Esophagus muscularis mucosa (tissue), 4 donors: ENCODE results near the gene MRPL28.

Experiments
- EP300 ChIP-seq: sonication (generic); formaldehyde crosslinking; IDR thresholded peaks from one replicate; pipeline ENCODE4 v1.6.1; 2017; ENCODE audit warnings: antibody characterized with exemption
- POLR2A ChIP-seq: fragments of 450-650 bp; IDR thresholded peaks from one replicate; pipeline ENCODE4 v1.6.1; 2017; ENCODE audit warnings: antibody characterized with exemption, moderate library complexity, mild to moderate bottlenecking, low read depth
- TF ChIP-seq, protein P1 (sequence below), 3 experiments: fragments of 200-600 bp in 2 of 3; fragments of 450-650 bp in 1 of 3; sonication (generic) in 2 of 3; IDR thresholded peaks; one replicate each; pipeline ENCODE4 v1.5.1; 2017 to 2019; ENCODE audit warnings: antibody characterized with exemption in 3 of 3, mild to moderate bottlenecking in 2 of 3, moderate library complexity in 1 of 3

DNA sequence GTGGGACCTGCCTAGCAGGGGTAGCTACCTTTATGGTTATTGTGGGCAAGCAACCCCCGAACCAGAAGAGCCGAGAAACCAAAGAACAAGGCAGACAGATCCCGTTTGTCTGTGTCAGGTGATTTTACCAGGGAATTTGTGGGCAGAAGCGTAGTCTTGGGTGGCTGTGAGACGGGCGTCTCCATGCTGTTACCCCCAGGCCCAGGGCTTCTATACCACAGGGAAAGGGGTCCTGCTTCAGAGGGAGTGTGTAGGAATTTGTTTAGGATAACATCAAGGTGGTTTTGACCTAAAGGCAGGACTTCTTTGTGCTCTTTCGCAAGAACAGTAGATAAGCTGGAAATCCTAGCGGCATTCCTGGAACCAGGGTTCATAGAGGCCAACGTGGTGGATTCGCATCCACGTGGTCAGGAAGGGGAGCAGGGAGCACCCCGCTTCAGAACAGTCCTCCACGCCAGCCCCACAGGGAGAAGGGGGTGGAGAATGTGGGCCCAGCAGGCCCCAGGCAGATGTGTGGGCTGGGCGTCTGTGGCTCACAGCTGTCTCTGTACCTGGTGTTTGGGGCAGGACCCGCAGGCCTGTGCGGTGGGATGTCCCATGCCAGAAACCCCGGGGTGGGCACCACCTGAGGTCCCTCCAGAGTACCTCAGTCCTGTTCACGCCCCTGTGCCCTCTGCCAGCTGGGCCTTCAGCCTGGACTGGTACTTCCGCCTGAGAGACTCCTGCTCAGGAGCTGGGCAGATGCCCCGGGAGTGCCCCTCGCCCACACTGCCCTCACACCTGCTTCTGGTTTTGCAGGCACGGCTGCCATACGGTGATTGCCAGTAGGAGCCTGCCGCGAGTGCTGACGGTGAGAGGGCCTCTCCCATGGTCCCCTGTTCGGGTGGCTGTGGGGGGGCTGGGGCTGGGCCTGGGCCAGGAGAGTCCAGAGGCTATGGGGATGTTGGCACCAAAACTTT is 35.5 kb upstream of the MRPL28 start:
- TF ChIP-seq, protein P1, sequence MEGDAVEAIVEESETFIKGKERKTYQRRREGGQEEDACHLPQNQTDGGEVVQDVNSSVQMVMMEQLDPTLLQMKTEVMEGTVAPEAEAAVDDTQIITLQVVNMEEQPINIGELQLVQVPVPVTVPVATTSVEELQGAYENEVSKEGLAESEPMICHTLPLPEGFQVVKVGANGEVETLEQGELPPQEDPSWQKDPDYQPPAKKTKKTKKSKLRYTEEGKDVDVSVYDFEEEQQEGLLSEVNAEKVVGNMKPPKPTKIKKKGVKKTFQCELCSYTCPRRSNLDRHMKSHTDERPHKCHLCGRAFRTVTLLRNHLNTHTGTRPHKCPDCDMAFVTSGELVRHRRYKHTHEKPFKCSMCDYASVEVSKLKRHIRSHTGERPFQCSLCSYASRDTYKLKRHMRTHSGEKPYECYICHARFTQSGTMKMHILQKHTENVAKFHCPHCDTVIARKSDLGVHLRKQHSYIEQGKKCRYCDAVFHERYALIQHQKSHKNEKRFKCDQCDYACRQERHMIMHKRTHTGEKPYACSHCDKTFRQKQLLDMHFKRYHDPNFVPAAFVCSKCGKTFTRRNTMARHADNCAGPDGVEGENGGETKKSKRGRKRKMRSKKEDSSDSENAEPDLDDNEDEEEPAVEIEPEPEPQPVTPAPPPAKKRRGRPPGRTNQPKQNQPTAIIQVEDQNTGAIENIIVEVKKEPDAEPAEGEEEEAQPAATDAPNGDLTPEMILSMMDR (IDR thresholded peaks at IDR 0.05) = no peak
- TF ChIP-seq EP300 (no peak), POLR2A (no peak)
